Thyroid gland (tissue), 4 donors: ENCODE measurements around the gene TAX1BP1. TPM values are rescaled to one million over a fixed set of nuclear protein-coding genes. Genes with fewer than 3 reads are reported as not detected.

ENCODE experiments used
- DNase-seq, 2 donors: peaks; one replicate each; pipeline ENCODE4 v3.0.0-alpha.2; 2019
- H3K27ac ChIP-seq, 3 donors: fragments of 200-600 bp; sonication (generic); 1 replicate in 2 of 3; 2 replicates in 1 of 3; pipeline ENCODE4 v1.5.1; 2016 to 2019; ENCODE audit warnings: mild to moderate bottlenecking in 1 of 3, moderate library complexity in 1 of 3
- H3K27me3 ChIP-seq: fragments of 200-600 bp; sonication (generic); one replicate; pipeline ENCODE4 v1.5.1; 2019
- H3K36me3 ChIP-seq, 2 donors: fragments of 200-600 bp; sonication (generic); one replicate each; pipeline ENCODE4 v1.5.1; 2016 to 2019
- H3K4me1 ChIP-seq, 2 donors: fragments of 200-600 bp; sonication (generic); one replicate each; pipeline ENCODE4 v1.5.1; 2017 to 2019
- H3K4me3 ChIP-seq, 3 donors: fragments of 200-600 bp; sonication (generic); replicated peaks in 1 of 3; 1 replicate in 2 of 3; 2 replicates in 1 of 3; pipeline ENCODE4 v1.5.1; 2016; ENCODE audit warnings: mild to moderate bottlenecking in 1 of 3
- H3K9me3 ChIP-seq: fragments of 200-600 bp; sonication (generic); one replicate; pipeline ENCODE4 v1.5.1; 2017
- POLR2A ChIP-seq, 2 donors: fragments of 450-650 bp; IDR thresholded peaks; one replicate each; pipeline ENCODE4 v1.6.1; 2017; ENCODE audit warnings: antibody characterized with exemption in 2 of 2, mild to moderate bottlenecking in 2 of 2, moderate library complexity in 1 of 2
- WGBS, 2 donors: methylation state at CpG; one replicate each; pipeline ENCODE4 v1.1.5; 2017; 5-methylcytosine and 5-hydroxymethylcytosine counted together
- intact Hi-C: fragments of 100-400 bp; cut with DNase I; formaldehyde crosslinking; loops from one replicate; pipeline ENCODE4 v1.15.1; 2023
- total RNA-seq, 4 donors: library from RNA; depleted of rRNA; stranded (reverse); fragments of >200 nt; gene quantifications; one replicate each; pipeline ENCODE4 v1.2.3, GENCODE V29; 2016
- TF ChIP-seq, protein P1 (sequence below), 6 experiments: fragments of 200-600 bp in 3 of 6; fragments of 450-650 bp in 3 of 6; sonication (generic) in 3 of 6; IDR thresholded peaks; one replicate each; pipeline ENCODE4 v1.5.1; 2016 to 2019; ENCODE audit warnings: antibody characterized with exemption in 6 of 6, mild to moderate bottlenecking in 2 of 6, inconsistent platforms in 1 of 6, moderate library complexity in 1 of 6

Gene TAX1BP1
- total RNA-seq, 4 donors from 2014 or later: 97.7 to 143 (median 120) TPM

DNA sequence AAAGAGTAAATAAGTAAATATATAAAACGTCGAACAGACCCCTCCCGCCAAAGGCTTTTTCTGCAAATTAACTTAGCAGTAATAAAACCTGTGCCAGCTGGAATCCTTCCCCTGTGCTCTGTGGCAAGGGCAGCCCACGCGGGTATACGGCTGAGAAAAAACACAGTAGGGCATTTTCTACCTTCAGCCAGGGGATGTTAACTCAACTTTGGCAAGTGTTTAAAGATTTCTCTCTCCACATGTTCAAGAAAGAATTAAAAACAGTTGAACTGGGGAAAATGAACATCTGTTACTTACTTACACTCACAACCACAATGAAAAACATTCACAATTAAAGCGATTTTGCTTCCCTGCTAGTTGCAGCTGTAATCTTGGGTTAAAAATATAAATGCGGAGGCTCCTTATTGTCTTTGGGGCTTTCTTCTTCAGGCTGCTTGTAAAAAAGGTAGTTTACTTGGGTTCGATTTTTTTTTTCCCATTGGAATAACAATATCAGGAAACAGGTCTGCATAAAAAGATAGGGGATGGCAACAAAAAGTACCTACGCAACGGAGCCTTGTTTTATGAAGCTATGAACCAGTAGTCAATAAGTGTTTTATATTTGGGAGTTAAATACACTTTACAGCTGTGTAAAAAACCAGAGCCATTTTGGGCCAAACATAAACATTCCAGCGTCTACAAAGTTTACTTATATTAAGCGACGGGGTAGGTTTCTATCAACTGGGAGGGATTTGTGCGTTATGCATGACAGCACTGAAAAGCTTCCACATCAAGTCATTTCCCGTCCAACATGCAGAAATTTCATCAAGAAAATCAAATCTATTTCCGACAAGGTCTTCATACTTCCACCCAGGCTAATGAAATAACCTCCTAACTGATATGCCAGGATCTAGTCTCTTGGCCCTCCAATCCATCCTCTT, 132.7 kb downstream of the TAX1BP1 start:
- no peak overlapping the region for H3K4me3 ChIP-seq
- no peak overlapping the region for H3K27ac ChIP-seq
- no peaks in the 10 kb centered on the region for H3K36me3 ChIP-seq
- H3K9me3 ChIP-seq: no peaks in the 10 kb centered on the region
- H3K27me3 ChIP-seq: no peaks in the 10 kb centered on the region
- 81 to 87% methylated on average over 17 of the region's 17 CpGs for WGBS, 2 donors
- intact Hi-C loops: no loop called here
- TF ChIP-seq, protein P1, sequence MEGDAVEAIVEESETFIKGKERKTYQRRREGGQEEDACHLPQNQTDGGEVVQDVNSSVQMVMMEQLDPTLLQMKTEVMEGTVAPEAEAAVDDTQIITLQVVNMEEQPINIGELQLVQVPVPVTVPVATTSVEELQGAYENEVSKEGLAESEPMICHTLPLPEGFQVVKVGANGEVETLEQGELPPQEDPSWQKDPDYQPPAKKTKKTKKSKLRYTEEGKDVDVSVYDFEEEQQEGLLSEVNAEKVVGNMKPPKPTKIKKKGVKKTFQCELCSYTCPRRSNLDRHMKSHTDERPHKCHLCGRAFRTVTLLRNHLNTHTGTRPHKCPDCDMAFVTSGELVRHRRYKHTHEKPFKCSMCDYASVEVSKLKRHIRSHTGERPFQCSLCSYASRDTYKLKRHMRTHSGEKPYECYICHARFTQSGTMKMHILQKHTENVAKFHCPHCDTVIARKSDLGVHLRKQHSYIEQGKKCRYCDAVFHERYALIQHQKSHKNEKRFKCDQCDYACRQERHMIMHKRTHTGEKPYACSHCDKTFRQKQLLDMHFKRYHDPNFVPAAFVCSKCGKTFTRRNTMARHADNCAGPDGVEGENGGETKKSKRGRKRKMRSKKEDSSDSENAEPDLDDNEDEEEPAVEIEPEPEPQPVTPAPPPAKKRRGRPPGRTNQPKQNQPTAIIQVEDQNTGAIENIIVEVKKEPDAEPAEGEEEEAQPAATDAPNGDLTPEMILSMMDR (IDR thresholded peaks at IDR 0.05): no peak
- TF ChIP-seq POLR2A (IDR thresholded peaks at IDR 0.05): no peak
- no peak for DNase-seq
- H3K4me1 ChIP-seq: peaks cover 7 to 15% of the 10 kb centered on the region in 2 donors

DNA sequence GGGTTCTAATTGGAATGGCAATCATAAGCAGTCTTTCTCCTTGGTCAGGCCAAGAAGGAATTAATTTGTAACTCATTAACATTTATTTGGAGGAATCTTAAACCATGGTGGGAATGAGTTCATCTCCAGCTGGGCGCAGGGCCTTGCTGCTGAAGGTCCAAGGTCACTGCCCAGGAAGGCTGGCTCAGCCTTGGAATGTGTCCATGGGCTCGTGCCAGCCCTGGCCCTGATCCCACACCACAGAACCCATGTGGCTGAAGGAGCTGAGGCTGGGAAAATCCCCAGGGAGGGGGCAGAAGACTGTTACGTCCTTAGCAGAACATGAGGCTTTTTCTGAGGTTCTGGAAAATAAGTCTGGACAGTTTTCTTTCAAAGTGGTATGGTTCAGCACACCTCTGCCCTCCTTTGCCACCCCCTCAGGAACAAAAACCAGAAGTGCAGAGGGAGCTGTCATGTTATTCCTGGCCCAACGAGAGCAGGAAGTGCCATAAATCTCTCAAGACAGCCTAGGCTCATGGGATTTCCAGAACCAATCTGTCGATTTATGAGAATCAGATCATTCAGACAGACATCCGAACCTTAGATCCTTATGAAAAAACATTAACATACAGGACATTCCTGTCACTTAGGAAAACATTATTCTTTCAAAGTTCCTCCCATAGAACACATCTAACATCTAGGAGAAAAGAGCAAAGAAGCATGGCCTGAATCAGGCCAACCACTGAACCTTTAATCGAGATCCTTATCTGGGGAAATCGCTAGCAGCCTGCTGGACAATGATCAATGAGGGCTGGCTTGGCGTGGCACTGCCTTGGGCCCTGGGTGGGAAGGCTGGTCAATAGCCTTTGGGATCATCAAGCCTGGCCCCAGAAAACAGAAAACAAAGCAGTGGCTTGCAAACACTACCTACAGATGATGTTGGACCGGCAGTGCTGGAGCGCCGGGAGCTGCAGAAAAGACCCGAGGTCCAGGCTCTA, 134.3 kb downstream of the TAX1BP1 start:
- no peak for TF ChIP-seq POLR2A (IDR thresholded peaks at IDR 0.05)
- TF ChIP-seq, protein P1 (IDR thresholded peaks at IDR 0.05): no peak
- 60 to 62% methylated on average over 13 of the region's 13 CpGs for WGBS, 2 donors
- no peaks in the 10 kb centered on the region for H3K36me3 ChIP-seq
- no peaks in the 10 kb centered on the region for H3K27me3 ChIP-seq
- no peak overlapping the region for H3K4me3 ChIP-seq
- H3K9me3 ChIP-seq: no peaks in the 10 kb centered on the region
- peaks cover 7 to 15% of the 10 kb centered on the region in 2 donors for H3K4me1 ChIP-seq
- intact Hi-C loops: no loop called here
- peak overlapping the region in 2 of 3 donors; percentile 8 to 21 for H3K27ac ChIP-seq
- DNase-seq: peak; percentile 86 to 89

DNA sequence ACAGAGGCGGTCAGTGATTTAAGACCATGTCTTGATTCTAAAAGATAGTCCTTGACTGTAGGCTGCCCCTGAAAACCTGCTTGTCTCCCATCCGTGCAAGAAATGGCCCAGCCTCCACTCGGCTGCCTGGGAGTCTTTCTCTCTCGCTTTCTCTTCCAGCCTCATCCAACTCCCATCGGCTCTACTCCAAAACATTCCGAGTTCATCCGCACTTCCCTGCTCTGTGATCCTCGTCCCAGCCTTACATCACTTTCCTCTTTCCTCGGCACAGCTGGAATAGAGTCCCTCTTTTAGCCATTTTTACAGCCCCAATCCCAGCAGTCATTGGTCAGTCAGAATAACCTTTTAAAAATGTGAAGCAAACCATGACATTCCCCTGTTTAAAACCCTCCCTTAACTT, 135.1 kb downstream of the TAX1BP1 start:
- Histone ChIP-seq H3K4me3 (no peak overlapping the region), H3K27me3 (no peaks in the 10 kb centered on the region), H3K36me3 (no peaks in the 10 kb centered on the region), H3K27ac (no peak overlapping the region), H3K4me1 (peaks cover 7 to 15% of the 10 kb centered on the region in 2 donors), H3K9me3 (no peaks in the 10 kb centered on the region)
- 97% methylated on average over 9 of the region's 9 CpGs for WGBS, 2 donors
- intact Hi-C loops: no loop called here
- TF ChIP-seq POLR2A (IDR thresholded peaks at IDR 0.05): no peak
- TF ChIP-seq, protein P1 (IDR thresholded peaks at IDR 0.05): no peak
- no peak for DNase-seq

DNA sequence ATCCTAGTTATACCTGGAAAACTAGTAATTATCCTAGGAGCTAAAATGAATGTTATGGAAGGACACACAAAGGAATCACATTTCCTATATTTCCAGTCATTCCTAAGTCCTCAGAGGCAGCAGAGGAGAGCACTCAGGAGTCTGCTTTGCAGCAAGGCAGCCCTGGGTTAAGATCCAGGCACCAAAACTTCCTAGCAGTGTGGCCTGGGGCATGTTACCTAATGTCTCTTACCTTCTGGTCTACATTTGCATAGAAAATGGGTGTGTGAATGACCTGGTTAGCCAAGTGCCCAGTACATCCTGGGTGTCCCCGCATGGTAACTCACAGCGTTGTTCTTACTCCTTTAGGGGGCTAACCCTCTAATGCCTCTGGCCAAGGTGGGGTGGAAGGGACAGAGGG, 135.9 kb downstream of the TAX1BP1 start:
- Histone ChIP-seq H3K4me3 (no peak overlapping the region), H3K36me3 (no peaks in the 10 kb centered on the region), H3K4me1 (peaks cover 7 to 15% of the 10 kb centered on the region in 2 donors), H3K27me3 (no peaks in the 10 kb centered on the region), H3K9me3 (no peaks in the 10 kb centered on the region), H3K27ac (no peak overlapping the region)
- TF ChIP-seq POLR2A (IDR thresholded peaks at IDR 0.05): no peak
- TF ChIP-seq, protein P1 (IDR thresholded peaks at IDR 0.05): no peak
- no peak for DNase-seq
- intact Hi-C loops: no loop called here
- WGBS, 2 donors: 95 to 100% methylated on average over 2 of the region's 2 CpGs
